H1 (cell line): ENCODE results near the gene COL21A1. TPM values are rescaled to one million over a fixed set of nuclear protein-coding genes. Genes with fewer than 3 reads are reported as not detected.

Experiments used
- CHD7 ChIP-seq: fragments of 300-600 bp; sonication (generic); IDR thresholded peaks from 2 replicates; pipeline ENCODE4 v1.7.1; 2012; ENCODE audit warnings: low read length, moderate library complexity, mild to moderate bottlenecking, inconsistent platforms; ENCODE audit not compliant: insufficient replicate concordance
- CREB1 ChIP-seq: IDR thresholded peaks from 2 replicates; pipeline ENCODE4 v1.6.1; 2012; ENCODE audit warnings: inconsistent platforms
- E2F6 ChIP-seq: IDR thresholded peaks from 2 replicates; pipeline ENCODE4 v1.6.1; 2012; ENCODE audit warnings: inconsistent platforms
- NANOG ChIP-seq: IDR thresholded peaks from 2 replicates; pipeline ENCODE4 v1.6.1; 2011; ENCODE audit warnings: low read length, low read depth, mild to moderate bottlenecking, inconsistent platforms; ENCODE audit not compliant: insufficient read depth, poor library complexity, severe bottlenecking
- polyA plus RNA-seq, 7 experiments: library from polyadenylated mRNA; depleted of rRNA in 3 of 7; stranded (reverse) in 5 of 7; unstranded in 2 of 7; fragments of >200 nt in 5 of 7; fragments of 200-250 nt in 2 of 7; gene quantifications; 1 replicate in 5 of 7; 2 replicates in 1 of 7; 4 replicates in 1 of 7; pipeline versions ENCODE4 v1.2.1 to v1.2.3, GENCODE V29; 2011 to 2013; ENCODE audit warnings: missing spikeins in 2 of 7, mixed read lengths in 2 of 7
- total RNA-seq: library from RNA; stranded (reverse); fragmentation: NEBNext Ultra II Directional; extraction: Animal tissue kit (Norgen Biotek cat#: 25700); gene quantifications from 2 replicates; pipeline ENCODE4 v1.2.1, GENCODE V29; 2021

COL21A1 gene
- total and polyA plus RNA-seq, 2 of the 8 experiments (the other 6 are each of a cell fraction or from before 2014, with no cell fraction given), result 1.6 to 3.4 TPM

GRCh38 chr6:56043076-56043475 is 204.3 kb downstream of the COL21A1 start (continued):
- no peak for TF ChIP-seq CHD7
- TF ChIP-seq NANOG, result no peak
- no peak for TF ChIP-seq E2F6
- no peak for TF ChIP-seq CREB1
- TF ChIP-seq, all 59 proteins: peak for 0
